Measurements from ENCODE around the gene PAK1. TPM values are rescaled to one million over a fixed set of nuclear protein-coding genes. Genes with fewer than 3 reads are reported as not detected.

PAK1 gene
- total RNA-seq, 1 experiment from 2014 or later: 80.0 TPM

GRCh38 chr11:77518471-77518870 is 44.6 kb upstream of the PAK1 start:
- Histone ChIP-seq H3K4me1 (replicated peaks; ENCODE audit: insufficient read depth) (peaks cover 23% of the 10 kb centered on the region), H3K27me3 (ENCODE audit: insufficient read depth, low read depth) (no peaks in the 10 kb centered on the region), H3F3A (ENCODE audit: insufficient read depth, low read depth) (peaks cover 19% of the 10 kb centered on the region), H3K9me3 (ENCODE audit: insufficient read depth, low read depth) (no peaks in the 10 kb centered on the region), H3K27ac (no peak overlapping the region), H3K36me3 (ENCODE audit: low read depth) (no peaks in the 10 kb centered on the region), H2AFZ (no peak overlapping the region), H4K20me1 (ENCODE audit: insufficient read depth) (no peaks in the 10 kb centered on the region), H3K9me2 (ENCODE audit: insufficient read depth) (no peaks in the 10 kb centered on the region), H3K4me2 (no peak overlapping the region), H3K79me2 (ENCODE audit: low read depth) (no peaks in the 10 kb centered on the region), H3K4me3 (no peak overlapping the region)
- TF ChIP-seq, protein P1, sequence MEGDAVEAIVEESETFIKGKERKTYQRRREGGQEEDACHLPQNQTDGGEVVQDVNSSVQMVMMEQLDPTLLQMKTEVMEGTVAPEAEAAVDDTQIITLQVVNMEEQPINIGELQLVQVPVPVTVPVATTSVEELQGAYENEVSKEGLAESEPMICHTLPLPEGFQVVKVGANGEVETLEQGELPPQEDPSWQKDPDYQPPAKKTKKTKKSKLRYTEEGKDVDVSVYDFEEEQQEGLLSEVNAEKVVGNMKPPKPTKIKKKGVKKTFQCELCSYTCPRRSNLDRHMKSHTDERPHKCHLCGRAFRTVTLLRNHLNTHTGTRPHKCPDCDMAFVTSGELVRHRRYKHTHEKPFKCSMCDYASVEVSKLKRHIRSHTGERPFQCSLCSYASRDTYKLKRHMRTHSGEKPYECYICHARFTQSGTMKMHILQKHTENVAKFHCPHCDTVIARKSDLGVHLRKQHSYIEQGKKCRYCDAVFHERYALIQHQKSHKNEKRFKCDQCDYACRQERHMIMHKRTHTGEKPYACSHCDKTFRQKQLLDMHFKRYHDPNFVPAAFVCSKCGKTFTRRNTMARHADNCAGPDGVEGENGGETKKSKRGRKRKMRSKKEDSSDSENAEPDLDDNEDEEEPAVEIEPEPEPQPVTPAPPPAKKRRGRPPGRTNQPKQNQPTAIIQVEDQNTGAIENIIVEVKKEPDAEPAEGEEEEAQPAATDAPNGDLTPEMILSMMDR (conservative IDR thresholded peaks at IDR 0.05): no peak
- no peak for TF ChIP-seq EZH2 (IDR thresholded peaks at IDR 0.05; ENCODE audit: low read depth)
- BruUV-seq (replicated peaks): no TSS peak
- no peak for DNase-seq
- intact Hi-C loops (cut with micrococcal nuclease; ENCODE audit: unreplicated experiment): no loop called here
- CTCF ChIA-PET: no interaction called here
- POLR2A ChIA-PET (ENCODE audit: unreplicated experiment): no interaction called here

GRCh38 chr11:77517753-77518152 is 43.9 kb upstream of the PAK1 start:
- no peaks in the 10 kb centered on the region; the same call in 1 of the 2 replicates for H3K9me3 ChIP-seq (ENCODE audit: insufficient read depth, low read depth)
- TF ChIP-seq, protein P1 (conservative IDR thresholded peaks at IDR 0.05): no peak
- TF ChIP-seq EZH2 (IDR thresholded peaks at IDR 0.05; ENCODE audit: low read depth): no peak

GRCh38 chr11:77517226-77517625 is 43.3 kb upstream of the PAK1 start:
- Histone ChIP-seq H3K4me2 (no peak overlapping the region; the same call in 1 of the 2 replicates), H3K79me2 (ENCODE audit: low read depth) (no peaks in the 10 kb centered on the region), H2AFZ (no peak overlapping the region), H3F3A (ENCODE audit: insufficient read depth, low read depth) (peaks cover 19% of the 10 kb centered on the region), H3K27ac (no peak overlapping the region), H3K9me2 (ENCODE audit: insufficient read depth) (no peaks in the 10 kb centered on the region), H3K27me3 (ENCODE audit: insufficient read depth, low read depth) (peaks cover 4% of the 10 kb centered on the region; the same call in 1 of the 2 replicates), H4K20me1 (ENCODE audit: insufficient read depth) (no peaks in the 10 kb centered on the region), H3K9me3 (ENCODE audit: insufficient read depth, low read depth) (no peaks in the 10 kb centered on the region; the same call in 1 of the 2 replicates), H3K36me3 (ENCODE audit: low read depth) (no peaks in the 10 kb centered on the region), H3K4me1 (replicated peaks; ENCODE audit: insufficient read depth) (peaks cover 23% of the 10 kb centered on the region), H3K4me3 (no peak overlapping the region)
- no peak for TF ChIP-seq EZH2 (IDR thresholded peaks at IDR 0.05; ENCODE audit: low read depth)
- TF ChIP-seq, protein P1 (conservative IDR thresholded peaks at IDR 0.05): no peak
- ChIA-PET POLR2A (ENCODE audit: unreplicated experiment) (no interaction called here), CTCF (no interaction called here)
- no peak for DNase-seq
- intact Hi-C loops (cut with micrococcal nuclease; ENCODE audit: unreplicated experiment): no loop called here
- no TSS peak for BruUV-seq (replicated peaks)

More at GRCh38 chr11:77517753-77518152, 43.9 kb upstream of the PAK1 start:
- H3K9me2 ChIP-seq (ENCODE audit: insufficient read depth): no peaks in the 10 kb centered on the region
- peaks cover 19% of the 10 kb centered on the region for H3F3A ChIP-seq (ENCODE audit: insufficient read depth, low read depth)
- ChIA-PET POLR2A (ENCODE audit: unreplicated experiment) (no interaction called here), CTCF (no interaction called here)
- peaks cover 23% of the 10 kb centered on the region for H3K4me1 ChIP-seq (replicated peaks; ENCODE audit: insufficient read depth)
- intact Hi-C loops (cut with micrococcal nuclease; ENCODE audit: unreplicated experiment): no loop called here
- H3K27ac ChIP-seq: no peak overlapping the region
- no peak overlapping the region for H3K4me3 ChIP-seq
- DNase-seq: no peak
- no peaks in the 10 kb centered on the region for H4K20me1 ChIP-seq (ENCODE audit: insufficient read depth)
- H2AFZ ChIP-seq: no peak overlapping the region
- BruUV-seq (replicated peaks): no TSS peak
- H3K27me3 ChIP-seq (ENCODE audit: insufficient read depth, low read depth): no peaks in the 10 kb centered on the region
- H3K4me2 ChIP-seq: no peak overlapping the region
- no peaks in the 10 kb centered on the region for H3K79me2 ChIP-seq (ENCODE audit: low read depth)
- no peaks in the 10 kb centered on the region for H3K36me3 ChIP-seq (ENCODE audit: low read depth)
